Glomerular endothelial cell (primary cell): ENCODE results near the gene STRIT1. TPM values are rescaled to one million over a fixed set of nuclear protein-coding genes. Genes with fewer than 3 reads are reported as not detected.
A peak's percentile ranks its signal among the peaks of the same experiment; 100 is the strongest.

Experiments used
- DNase-seq: peaks from one replicate; pipeline ENCODE4 v3.0.0-alpha.2; 2011; ENCODE audit warnings: low read depth, low spot score; ENCODE audit errors: extremely low read depth
- total RNA-seq: library from RNA; depleted of rRNA; stranded (reverse); fragments of >200 nt; gene quantifications from 2 replicates; pipeline ENCODE4 v1.2.3, GENCODE V29; 2015

STRIT1 gene
- total RNA-seq = not detected in 2 replicates

GRCh38 chr3:155293516-155293915, at the start of gene STRIT1:
TSS of gene STRIT1 (minus strand) at chr3:155293683.
- no peak for DNase-seq

GRCh38 chr3:155342344-155342743, 48.9 kb upstream of the STRIT1 start:
- no peak for DNase-seq

- no peak for DNase-seq
Observed at GRCh38 chr3:155339052-155339451, 45.6 kb upstream of the STRIT1 start.

- DNase-seq = no peak
Observed at GRCh38 chr3:155335724-155336354, 42.4 kb upstream of the STRIT1 start.

- no peak for DNase-seq
Observed at GRCh38 chr3:155334914-155335723, 41.6 kb upstream of the STRIT1 start.

GRCh38 chr3:155334215-155334913, 40.9 kb upstream of the STRIT1 start:
- no peak for DNase-seq

GRCh38 chr3:155332716-155333115, 39.2 kb upstream of the STRIT1 start:
- DNase-seq = no peak

GRCh38 chr3:155331078-155331477, 37.6 kb upstream of the STRIT1 start:
- no peak for DNase-seq

- DNase-seq = no peak
Observed at GRCh38 chr3:155330370-155330769, 36.9 kb upstream of the STRIT1 start.

- DNase-seq = no peak
Observed at GRCh38 chr3:155329513-155330048, 36.1 kb upstream of the STRIT1 start.

- no peak for DNase-seq
Observed at GRCh38 chr3:155327871-155328270, 34.4 kb upstream of the STRIT1 start.

- no peak for DNase-seq
Observed at GRCh38 chr3:155327430-155327829, 33.9 kb upstream of the STRIT1 start.

GRCh38 chr3:155326901-155327300, 33.4 kb upstream of the STRIT1 start:
- no peak for DNase-seq

- no peak for DNase-seq
Observed at GRCh38 chr3:155326244-155326643, 32.8 kb upstream of the STRIT1 start.

- no peak for DNase-seq
Observed at GRCh38 chr3:155325263-155325835, 31.9 kb upstream of the STRIT1 start.

GRCh38 chr3:155323063-155323666, 29.7 kb upstream of the STRIT1 start:
- DNase-seq = peak; percentile 71

GRCh38 chr3:155321418-155321817, 27.9 kb upstream of the STRIT1 start:
- DNase-seq = no peak

GRCh38 chr3:155320934-155321333, 27.5 kb upstream of the STRIT1 start:
- no peak for DNase-seq

- no peak for DNase-seq
Observed at GRCh38 chr3:155318740-155319139, 25.3 kb upstream of the STRIT1 start.

- DNase-seq = no peak
Observed at GRCh38 chr3:155317211-155317610, 23.7 kb upstream of the STRIT1 start.

- no peak for DNase-seq
Observed at GRCh38 chr3:155316426-155316825, 22.9 kb upstream of the STRIT1 start.
